ENCODE measurements around the gene BEND7.

Gene BEND7

GRCh38 chr10:13496164-13496563 is 32.6 kb downstream of the BEND7 start:
- no peaks in the 10 kb centered on the region for H3K9me3 ChIP-seq (ENCODE audit: insufficient read depth, low read length, severe bottlenecking)
- TF ChIP-seq, protein P1, sequence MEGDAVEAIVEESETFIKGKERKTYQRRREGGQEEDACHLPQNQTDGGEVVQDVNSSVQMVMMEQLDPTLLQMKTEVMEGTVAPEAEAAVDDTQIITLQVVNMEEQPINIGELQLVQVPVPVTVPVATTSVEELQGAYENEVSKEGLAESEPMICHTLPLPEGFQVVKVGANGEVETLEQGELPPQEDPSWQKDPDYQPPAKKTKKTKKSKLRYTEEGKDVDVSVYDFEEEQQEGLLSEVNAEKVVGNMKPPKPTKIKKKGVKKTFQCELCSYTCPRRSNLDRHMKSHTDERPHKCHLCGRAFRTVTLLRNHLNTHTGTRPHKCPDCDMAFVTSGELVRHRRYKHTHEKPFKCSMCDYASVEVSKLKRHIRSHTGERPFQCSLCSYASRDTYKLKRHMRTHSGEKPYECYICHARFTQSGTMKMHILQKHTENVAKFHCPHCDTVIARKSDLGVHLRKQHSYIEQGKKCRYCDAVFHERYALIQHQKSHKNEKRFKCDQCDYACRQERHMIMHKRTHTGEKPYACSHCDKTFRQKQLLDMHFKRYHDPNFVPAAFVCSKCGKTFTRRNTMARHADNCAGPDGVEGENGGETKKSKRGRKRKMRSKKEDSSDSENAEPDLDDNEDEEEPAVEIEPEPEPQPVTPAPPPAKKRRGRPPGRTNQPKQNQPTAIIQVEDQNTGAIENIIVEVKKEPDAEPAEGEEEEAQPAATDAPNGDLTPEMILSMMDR (IDR thresholded peaks at IDR 0.05; ENCODE audit: borderline replicate concordance, extremely low read depth, low read length, poor library complexity, severe bottlenecking), result no peak
- TF ChIP-seq EZH2 (IDR thresholded peaks at IDR 0.05; ENCODE audit: borderline replicate concordance, low read depth, low read length, severe bottlenecking), result no peak

GRCh38 chr10:13492493-13493180 is 36.2 kb downstream of the BEND7 start:
- no peak for ATAC-seq (ENCODE audit: insufficient read depth, low read depth)
- Histone ChIP-seq H3K79me2 (ENCODE audit: insufficient read depth, low read length) (no peaks in the 10 kb centered on the region), H3K36me3 (ENCODE audit: insufficient read depth, low read length) (no peaks in the 10 kb centered on the region), H4K20me1 (ENCODE audit: insufficient read depth, low read length) (no peaks in the 10 kb centered on the region), H3K9ac (ENCODE audit: low read depth, low read length) (no peak overlapping the region), H3K4me2 (ENCODE audit: insufficient read depth, low read length) (no peak overlapping the region), H2AFZ (ENCODE audit: low read depth, low read length) (no peak overlapping the region), H3K9me3 (ENCODE audit: insufficient read depth, low read length, severe bottlenecking) (no peaks in the 10 kb centered on the region), H3K4me3 (ENCODE audit: low read depth in 1 of 2, low read length in 2 of 2) (no peak overlapping the region), H3K27ac (ENCODE audit: low read length) (no peak overlapping the region), H3K4me1 (ENCODE audit: insufficient read depth, low read length) (no peaks in the 10 kb centered on the region), H3K27me3 (ENCODE audit: insufficient read depth, low read length, poor library complexity) (peaks cover 16% of the 10 kb centered on the region)
- TF ChIP-seq, protein P1 (IDR thresholded peaks at IDR 0.05; ENCODE audit: borderline replicate concordance, extremely low read depth, low read length, poor library complexity, severe bottlenecking), result no peak
- TF ChIP-seq EZH2 (IDR thresholded peaks at IDR 0.05; ENCODE audit: borderline replicate concordance, low read depth, low read length, severe bottlenecking), result no peak
- no peak for DNase-seq

More at GRCh38 chr10:13496164-13496563, 32.6 kb downstream of the BEND7 start:
- H3K9ac ChIP-seq (ENCODE audit: low read depth, low read length), result no peak overlapping the region
- H3K27me3 ChIP-seq (ENCODE audit: insufficient read depth, low read length, poor library complexity), result peaks cover 14% of the 10 kb centered on the region
- H3K27ac ChIP-seq (ENCODE audit: low read length), result no peak overlapping the region
- no peak overlapping the region for H3K4me2 ChIP-seq (ENCODE audit: insufficient read depth, low read length)
- H2AFZ ChIP-seq (ENCODE audit: low read depth, low read length), result no peak overlapping the region
- H3K36me3 ChIP-seq (ENCODE audit: insufficient read depth, low read length), result no peaks in the 10 kb centered on the region
- no peak for DNase-seq
- no peak overlapping the region for H3K4me3 ChIP-seq (ENCODE audit: low read depth in 1 of 2, low read length in 2 of 2)
- H3K4me1 ChIP-seq (ENCODE audit: insufficient read depth, low read length), result no peaks in the 10 kb centered on the region
- H4K20me1 ChIP-seq (ENCODE audit: insufficient read depth, low read length), result no peaks in the 10 kb centered on the region
- H3K79me2 ChIP-seq (ENCODE audit: insufficient read depth, low read length), result no peaks in the 10 kb centered on the region
- ATAC-seq (ENCODE audit: insufficient read depth, low read depth), result no peak

- Histone ChIP-seq H3K4me1 (ENCODE audit: insufficient read depth, low read length) (no peaks in the 10 kb centered on the region), H3K27ac (ENCODE audit: low read length) (no peak overlapping the region), H2AFZ (ENCODE audit: low read depth, low read length) (no peak overlapping the region), H3K79me2 (ENCODE audit: insufficient read depth, low read length) (no peaks in the 10 kb centered on the region), H4K20me1 (ENCODE audit: insufficient read depth, low read length) (no peaks in the 10 kb centered on the region), H3K4me2 (ENCODE audit: insufficient read depth, low read length) (no peak overlapping the region), H3K4me3 (ENCODE audit: low read depth in 1 of 2, low read length in 2 of 2) (no peak overlapping the region), H3K9me3 (ENCODE audit: insufficient read depth, low read length, severe bottlenecking) (no peaks in the 10 kb centered on the region), H3K9ac (ENCODE audit: low read depth, low read length) (no peak overlapping the region), H3K27me3 (ENCODE audit: insufficient read depth, low read length, poor library complexity) (peaks cover 16% of the 10 kb centered on the region), H3K36me3 (ENCODE audit: insufficient read depth, low read length) (no peaks in the 10 kb centered on the region)
- TF ChIP-seq EZH2 (IDR thresholded peaks at IDR 0.05; ENCODE audit: borderline replicate concordance, low read depth, low read length, severe bottlenecking), result no peak
- ATAC-seq (ENCODE audit: insufficient read depth, low read depth), result no peak
- no peak for DNase-seq
Observed at GRCh38 chr10:13491747-13492360, 37.0 kb downstream of the BEND7 start.

DNA sequence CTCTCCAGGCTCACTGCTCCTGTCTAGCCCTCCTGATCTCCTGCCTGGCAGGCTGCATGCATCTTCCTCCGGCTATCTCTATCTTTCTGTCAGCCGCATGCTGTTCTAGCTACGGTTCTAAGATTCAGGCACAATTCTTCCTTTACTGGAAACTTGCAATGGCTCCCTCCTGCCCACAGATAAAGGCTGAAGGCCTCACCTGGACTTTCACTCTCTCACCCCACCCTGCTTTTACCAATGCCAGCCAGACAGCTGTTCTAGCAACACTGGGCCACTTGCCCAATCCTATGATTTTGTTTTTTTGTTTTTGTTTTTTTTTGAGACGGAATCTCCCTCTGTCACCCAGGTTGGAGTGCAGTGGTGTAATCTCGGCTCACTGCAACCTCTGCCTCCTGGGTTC is 38.3 kb downstream of the BEND7 start:
- Histone ChIP-seq H2AFZ (ENCODE audit: low read depth, low read length) (no peak overlapping the region), H3K36me3 (ENCODE audit: insufficient read depth, low read length) (no peaks in the 10 kb centered on the region), H3K4me2 (ENCODE audit: insufficient read depth, low read length) (no peak overlapping the region), H3K27me3 (ENCODE audit: insufficient read depth, low read length, poor library complexity) (peaks cover 14% of the 10 kb centered on the region), H4K20me1 (ENCODE audit: insufficient read depth, low read length) (no peaks in the 10 kb centered on the region), H3K4me1 (ENCODE audit: insufficient read depth, low read length) (no peaks in the 10 kb centered on the region), H3K9ac (ENCODE audit: low read depth, low read length) (no peak overlapping the region), H3K79me2 (ENCODE audit: insufficient read depth, low read length) (no peaks in the 10 kb centered on the region), H3K4me3 (ENCODE audit: low read depth in 1 of 2, low read length in 2 of 2) (no peak overlapping the region), H3K27ac (ENCODE audit: low read length) (no peak overlapping the region), H3K9me3 (ENCODE audit: insufficient read depth, low read length, severe bottlenecking) (no peaks in the 10 kb centered on the region)
- ATAC-seq (ENCODE audit: insufficient read depth, low read depth) (no peak), DNase-seq (no peak)
- TF ChIP-seq, protein P1 (IDR thresholded peaks at IDR 0.05; ENCODE audit: borderline replicate concordance, extremely low read depth, low read length, poor library complexity, severe bottlenecking), result no peak
- no peak for TF ChIP-seq EZH2 (IDR thresholded peaks at IDR 0.05; ENCODE audit: borderline replicate concordance, low read depth, low read length, severe bottlenecking)
